ENCODE results near the gene RNF144B. TPM values are rescaled to one million over a fixed set of nuclear protein-coding genes. Genes with fewer than 3 reads are reported as not detected.
"Not testable (repeated sequence)": the region's sequence is repeated elsewhere in the genome, so short reads cannot be mapped to it uniquely, and the experiment has no call there.

RNF144B gene
- total RNA-seq, 6 experiments from 2014 or later = 7.6 to 19.1 (median 10.2) TPM

DNA sequence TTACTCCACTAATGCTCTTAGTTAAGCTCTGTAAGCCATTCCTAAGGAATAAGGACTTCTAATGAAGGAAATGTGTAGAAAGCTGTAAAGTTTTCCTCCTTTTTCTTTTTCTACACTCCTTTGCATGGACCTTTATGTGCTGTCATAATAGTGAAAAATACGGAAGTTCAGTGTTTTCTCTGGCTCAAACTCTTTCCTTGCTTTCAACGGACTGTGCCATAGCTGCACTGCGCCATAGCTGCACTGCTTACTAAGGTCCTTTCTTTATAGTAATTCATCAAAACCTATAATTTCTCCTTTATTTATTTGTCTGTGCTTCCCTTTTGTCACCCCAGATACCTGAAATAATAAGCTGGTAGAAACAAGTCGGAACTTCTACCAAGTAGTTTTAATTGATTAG lies 67.3 kb downstream of the RNF144B start:
- H3K36me3 ChIP-seq = peaks cover 0 to 10% (median 2%) of the 10 kb centered on the region in 4 donors
- no peaks in the 10 kb centered on the region for H3K27me3 ChIP-seq
- no peaks in the 10 kb centered on the region for H3K9me3 ChIP-seq
- no peaks in the 10 kb centered on the region for H3K4me1 ChIP-seq
- DNase-seq = no peak
- no peak overlapping the region for H3K27ac ChIP-seq
- ATAC-seq = no peak
- intact Hi-C loops (cut with DNase I) = no loop called here
- WGBS (ENCODE audit: insufficient coverage, low coverage, low lambda C conversion rate, missing lambda C conversion rate) = 75% methylated on average over 4 of the region's 4 CpGs
- TF ChIP-seq POLR2A (IDR thresholded peaks at IDR 0.05) = no peak
- no peak for TF ChIP-seq CTCF (IDR thresholded peaks at IDR 0.05)
- no peak overlapping the region for H3K4me3 ChIP-seq

GRCh38 chr6:18457065-18457737 lies 70.1 kb downstream of the RNF144B start:
- Histone ChIP-seq H3K4me3 (no peak overlapping the region), H3K9me3 (no peaks in the 10 kb centered on the region), H3K27me3 (no peaks in the 10 kb centered on the region), H3K4me1 (no peaks in the 10 kb centered on the region), H3K27ac (no peak overlapping the region), H3K36me3 (peaks cover 0 to 15% (median 4%) of the 10 kb centered on the region in 4 donors)
- DNase-seq (peak in 1 of 3 donors; percentile 57), ATAC-seq (peak; percentile 51 to 66 (median 60))
- TF ChIP-seq POLR2A (IDR thresholded peaks at IDR 0.05) (no peak), CTCF (IDR thresholded peaks at IDR 0.05) (no peak)
- WGBS (ENCODE audit: insufficient coverage, low coverage, low lambda C conversion rate, missing lambda C conversion rate) = 39% methylated on average over 10 of the region's 10 CpGs
- intact Hi-C loops (cut with DNase I) = no loop called here

DNA sequence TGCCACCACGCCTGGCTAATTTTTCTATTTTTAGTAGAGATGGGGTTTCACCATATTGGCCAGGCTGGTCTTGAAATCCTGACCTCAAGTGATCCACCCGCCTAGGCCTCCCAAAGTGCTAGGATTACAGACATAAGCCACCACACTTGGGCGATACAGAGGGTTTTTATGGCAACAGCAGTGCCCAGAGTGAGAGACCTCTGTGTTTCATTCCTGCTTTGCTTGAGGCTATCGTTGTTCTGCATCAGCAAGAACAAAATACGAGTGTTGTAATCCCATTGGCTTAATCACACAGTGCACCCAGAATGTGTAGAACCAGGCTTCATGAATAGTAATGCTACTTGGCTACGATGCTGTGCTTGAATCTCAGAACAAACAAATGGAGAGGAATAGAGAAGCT lies 70.9 kb downstream of the RNF144B start:
- DNase-seq; intact Hi-C loops (cut with DNase I); ATAC-seq; H3K9me3 ChIP-seq; H3K4me3 ChIP-seq; H3K4me1 ChIP-seq; H3K27me3 ChIP-seq; H3K27ac ChIP-seq: not testable (repeated sequence)
- peaks cover 0 to 15% (median 4%) of the 10 kb centered on the region in 4 donors for H3K36me3 ChIP-seq
- 100% methylated on average over 6 of the region's 6 CpGs for WGBS (ENCODE audit: insufficient coverage, low coverage, low lambda C conversion rate, missing lambda C conversion rate)

- ATAC-seq = no peak
- intact Hi-C loops (cut with DNase I) = no loop called here
- 94% methylated on average over 2 of the region's 3 CpGs for WGBS (ENCODE audit: insufficient coverage, low coverage, low lambda C conversion rate, missing lambda C conversion rate)
- Histone ChIP-seq H3K27me3 (no peaks in the 10 kb centered on the region), H3K9me3 (no peaks in the 10 kb centered on the region), H3K4me3 (no peak overlapping the region), H3K4me1 (peaks cover 0 to 52% (median 14%) of the 10 kb centered on the region in 4 donors), H3K27ac (no peak overlapping the region), H3K36me3 (peaks cover 0 to 15% (median 2%) of the 10 kb centered on the region in 4 donors)
- no peak for DNase-seq
- TF ChIP-seq POLR2A (IDR thresholded peaks at IDR 0.05) (no peak), CTCF (IDR thresholded peaks at IDR 0.05) (no peak)
These were observed 76.3 kb downstream of the RNF144B start for GRCh38 chr6:18463429-18463828.

DNA sequence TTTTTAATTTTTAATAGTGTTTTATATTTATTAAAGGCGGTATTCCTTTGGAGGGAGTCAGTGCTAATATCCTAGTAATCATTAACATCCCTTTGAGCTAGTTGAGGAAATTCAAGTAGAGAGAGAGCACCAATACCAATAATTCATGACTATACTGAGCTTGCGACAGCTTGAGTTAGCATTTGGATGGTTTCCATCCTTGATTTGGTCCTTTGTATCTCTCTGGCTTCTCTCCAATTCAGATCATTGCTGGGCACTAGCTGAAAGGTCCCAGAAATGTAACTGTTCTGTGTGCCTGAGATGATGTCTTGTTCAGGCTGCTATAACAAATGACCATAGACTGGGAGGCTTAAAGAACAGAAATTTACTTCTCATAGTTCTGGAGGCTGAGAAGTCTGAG lies 77.0 kb downstream of the RNF144B start:
- no peak overlapping the region for H3K27ac ChIP-seq
- H3K36me3 ChIP-seq = peaks cover 0 to 8% (median 2%) of the 10 kb centered on the region in 4 donors
- WGBS (ENCODE audit: insufficient coverage, low coverage, low lambda C conversion rate, missing lambda C conversion rate) = 37% methylated on average over 2 of the region's 2 CpGs
- no peak for DNase-seq
- TF ChIP-seq POLR2A (IDR thresholded peaks at IDR 0.05) (no peak), CTCF (IDR thresholded peaks at IDR 0.05) (no peak)
- no peaks in the 10 kb centered on the region for H3K27me3 ChIP-seq
- intact Hi-C loops (cut with DNase I) = no loop called here
- peak in 3 of 4 donors; percentile 36 to 56 (median 37) for ATAC-seq
- peaks cover 0 to 56% (median 17%) of the 10 kb centered on the region in 4 donors for H3K4me1 ChIP-seq
- no peak overlapping the region for H3K4me3 ChIP-seq
- no peaks in the 10 kb centered on the region for H3K9me3 ChIP-seq
